ENCODE results near the gene CCDC198.
A peak's percentile ranks its signal among the peaks of the same experiment; 100 is the strongest.

CCDC198 gene

GRCh38 chr14:57486767-57487379, 6.8 kb downstream of the CCDC198 start:
- TF ChIP-seq CTCF (IDR thresholded peaks at IDR 0.05) = peak; percentile 70

GRCh38 chr14:57485635-57486034, 8.0 kb downstream of the CCDC198 start:
- TF ChIP-seq CTCF (IDR thresholded peaks at IDR 0.05) = no peak

GRCh38 chr14:57482120-57482519, 11.5 kb downstream of the CCDC198 start:
- TF ChIP-seq CTCF (IDR thresholded peaks at IDR 0.05) = no peak

- TF ChIP-seq CTCF (IDR thresholded peaks at IDR 0.05) = no peak
These were observed 13.6 kb downstream of the CCDC198 start for GRCh38 chr14:57480051-57480450.

GRCh38 chr14:57479197-57479596, 14.5 kb downstream of the CCDC198 start:
- no peak for TF ChIP-seq CTCF (IDR thresholded peaks at IDR 0.05)

- no peak for TF ChIP-seq CTCF (IDR thresholded peaks at IDR 0.05)
These were observed 15.6 kb downstream of the CCDC198 start for GRCh38 chr14:57478050-57478449.

- TF ChIP-seq CTCF (IDR thresholded peaks at IDR 0.05) = no peak
These were observed 22.7 kb downstream of the CCDC198 start for GRCh38 chr14:57470909-57471308.
